ENCODE data around the gene SYNE1.

DNA sequence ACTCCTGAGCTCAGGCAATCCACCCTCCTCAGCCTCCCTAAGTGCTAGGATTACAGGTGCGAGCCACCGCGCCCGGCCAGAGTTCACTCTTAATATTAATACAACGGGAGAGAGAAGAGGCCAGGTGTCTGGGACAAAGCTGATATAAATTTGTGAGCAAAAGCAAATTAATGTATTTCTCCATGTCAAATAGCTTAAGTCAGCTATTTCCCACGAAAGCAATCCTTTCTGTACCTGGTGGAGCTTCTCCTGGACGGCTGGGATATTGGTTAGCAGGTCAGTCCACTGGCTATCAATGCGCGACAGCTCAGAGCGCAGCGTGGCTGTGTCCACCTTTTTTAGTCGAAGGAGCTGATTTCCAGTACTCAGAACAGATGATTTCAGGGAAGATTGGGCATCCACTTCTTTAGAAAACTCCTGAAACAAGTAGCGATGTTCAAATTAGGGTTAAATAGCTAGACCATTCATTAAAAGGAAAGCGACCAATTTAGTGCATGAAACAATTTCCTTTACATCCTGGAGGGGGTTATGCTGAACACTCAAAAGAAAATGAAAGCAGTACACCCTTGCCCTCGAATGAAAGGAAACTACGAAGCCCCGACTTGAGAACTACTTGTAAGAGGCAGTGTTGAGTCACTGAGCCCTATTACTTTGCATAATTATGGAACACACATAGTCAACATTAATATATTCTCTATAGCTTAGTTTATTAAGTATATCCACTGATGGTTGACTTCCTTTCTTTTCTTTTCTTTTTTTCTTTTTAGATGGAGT, 403.4 kb downstream of the SYNE1 start:
- TF ChIP-seq, protein P1, sequence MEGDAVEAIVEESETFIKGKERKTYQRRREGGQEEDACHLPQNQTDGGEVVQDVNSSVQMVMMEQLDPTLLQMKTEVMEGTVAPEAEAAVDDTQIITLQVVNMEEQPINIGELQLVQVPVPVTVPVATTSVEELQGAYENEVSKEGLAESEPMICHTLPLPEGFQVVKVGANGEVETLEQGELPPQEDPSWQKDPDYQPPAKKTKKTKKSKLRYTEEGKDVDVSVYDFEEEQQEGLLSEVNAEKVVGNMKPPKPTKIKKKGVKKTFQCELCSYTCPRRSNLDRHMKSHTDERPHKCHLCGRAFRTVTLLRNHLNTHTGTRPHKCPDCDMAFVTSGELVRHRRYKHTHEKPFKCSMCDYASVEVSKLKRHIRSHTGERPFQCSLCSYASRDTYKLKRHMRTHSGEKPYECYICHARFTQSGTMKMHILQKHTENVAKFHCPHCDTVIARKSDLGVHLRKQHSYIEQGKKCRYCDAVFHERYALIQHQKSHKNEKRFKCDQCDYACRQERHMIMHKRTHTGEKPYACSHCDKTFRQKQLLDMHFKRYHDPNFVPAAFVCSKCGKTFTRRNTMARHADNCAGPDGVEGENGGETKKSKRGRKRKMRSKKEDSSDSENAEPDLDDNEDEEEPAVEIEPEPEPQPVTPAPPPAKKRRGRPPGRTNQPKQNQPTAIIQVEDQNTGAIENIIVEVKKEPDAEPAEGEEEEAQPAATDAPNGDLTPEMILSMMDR (IDR thresholded peaks at IDR 0.05), result no peak
- TF ChIP-seq IRF2 (CRISPR knock-in tag; IDR thresholded peaks at IDR 0.05; ENCODE audit: borderline replicate concordance, low read depth), result no peak
- TF ChIP-seq NR3C1 (CRISPR knock-in tag; conservative IDR thresholded peaks at IDR 0.05; ENCODE audit: low read depth), result no peak
- no peak for TF ChIP-seq TEAD1 (CRISPR knock-in tag; IDR thresholded peaks at IDR 0.05)
- no peak for TF ChIP-seq ETV6 (CRISPR knock-in tag; IDR thresholded peaks at IDR 0.05)
- no peak for TF ChIP-seq SP1 (CRISPR knock-in tag; conservative IDR thresholded peaks at IDR 0.05)
- TF ChIP-seq JUN (CRISPR knock-in tag; IDR thresholded peaks at IDR 0.05), result no peak
- TF ChIP-seq, protein P2, sequence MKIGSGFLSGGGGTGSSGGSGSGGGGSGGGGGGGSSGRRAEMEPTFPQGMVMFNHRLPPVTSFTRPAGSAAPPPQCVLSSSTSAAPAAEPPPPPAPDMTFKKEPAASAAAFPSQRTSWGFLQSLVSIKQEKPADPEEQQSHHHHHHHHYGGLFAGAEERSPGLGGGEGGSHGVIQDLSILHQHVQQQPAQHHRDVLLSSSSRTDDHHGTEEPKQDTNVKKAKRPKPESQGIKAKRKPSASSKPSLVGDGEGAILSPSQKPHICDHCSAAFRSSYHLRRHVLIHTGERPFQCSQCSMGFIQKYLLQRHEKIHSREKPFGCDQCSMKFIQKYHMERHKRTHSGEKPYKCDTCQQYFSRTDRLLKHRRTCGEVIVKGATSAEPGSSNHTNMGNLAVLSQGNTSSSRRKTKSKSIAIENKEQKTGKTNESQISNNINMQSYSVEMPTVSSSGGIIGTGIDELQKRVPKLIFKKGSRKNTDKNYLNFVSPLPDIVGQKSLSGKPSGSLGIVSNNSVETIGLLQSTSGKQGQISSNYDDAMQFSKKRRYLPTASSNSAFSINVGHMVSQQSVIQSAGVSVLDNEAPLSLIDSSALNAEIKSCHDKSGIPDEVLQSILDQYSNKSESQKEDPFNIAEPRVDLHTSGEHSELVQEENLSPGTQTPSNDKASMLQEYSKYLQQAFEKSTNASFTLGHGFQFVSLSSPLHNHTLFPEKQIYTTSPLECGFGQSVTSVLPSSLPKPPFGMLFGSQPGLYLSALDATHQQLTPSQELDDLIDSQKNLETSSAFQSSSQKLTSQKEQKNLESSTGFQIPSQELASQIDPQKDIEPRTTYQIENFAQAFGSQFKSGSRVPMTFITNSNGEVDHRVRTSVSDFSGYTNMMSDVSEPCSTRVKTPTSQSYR (CRISPR knock-in tag; IDR thresholded peaks at IDR 0.05), result no peak
- TF ChIP-seq, protein P3, sequence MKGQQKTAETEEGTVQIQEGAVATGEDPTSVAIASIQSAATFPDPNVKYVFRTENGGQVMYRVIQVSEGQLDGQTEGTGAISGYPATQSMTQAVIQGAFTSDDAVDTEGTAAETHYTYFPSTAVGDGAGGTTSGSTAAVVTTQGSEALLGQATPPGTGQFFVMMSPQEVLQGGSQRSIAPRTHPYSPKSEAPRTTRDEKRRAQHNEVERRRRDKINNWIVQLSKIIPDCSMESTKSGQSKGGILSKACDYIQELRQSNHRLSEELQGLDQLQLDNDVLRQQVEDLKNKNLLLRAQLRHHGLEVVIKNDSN (CRISPR knock-in tag; IDR thresholded peaks at IDR 0.05), result no peak
- TF ChIP-seq ZNF416 (CRISPR knock-in tag; IDR thresholded peaks at IDR 0.05), result no peak
- TF ChIP-seq TEAD4 (CRISPR knock-in tag; IDR thresholded peaks at IDR 0.05), result no peak
- no peak for TF ChIP-seq NR2C2 (CRISPR knock-in tag; IDR thresholded peaks at IDR 0.05)
- TF ChIP-seq, protein P4, sequence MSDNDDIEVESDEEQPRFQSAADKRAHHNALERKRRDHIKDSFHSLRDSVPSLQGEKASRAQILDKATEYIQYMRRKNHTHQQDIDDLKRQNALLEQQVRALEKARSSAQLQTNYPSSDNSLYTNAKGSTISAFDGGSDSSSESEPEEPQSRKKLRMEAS (CRISPR knock-in tag; IDR thresholded peaks at IDR 0.05), result no peak

Measured in WTC11 (cell line).